Memory B cell (primary cell): Measurements from ENCODE around the gene IPPK.
"Not testable (repeated sequence)": the region's sequence is repeated elsewhere in the genome, so short reads cannot be mapped to it uniquely, and the experiment has no call there.

ENCODE experiments used
- ATAC-seq: fragments of 150-1000 bp; cut with Tn5 transposase; 2 replicates; pipeline ENCODE4 v1.10.0; 2021; ENCODE audit warnings: low read depth, mild to moderate bottlenecking, moderate library complexity
- DNase-seq, 2 donors: peaks; one replicate each; pipeline ENCODE4 v3.0.0; 2022; ENCODE audit warnings: low spot score in 2 of 2
- H3K27ac Mint-ChIP-seq: one replicate; pipeline ENCODE4 v1.8.0; 2022; ENCODE audit warnings: mild to moderate bottlenecking, moderate library complexity, mixed read lengths
- H3K27me3 Mint-ChIP-seq: one replicate; pipeline ENCODE4 v1.8.0; 2022; ENCODE audit warnings: mixed read lengths
- H3K36me3 Mint-ChIP-seq: one replicate; pipeline ENCODE4 v1.8.0; 2022; ENCODE audit warnings: mild to moderate bottlenecking, mixed read lengths
- H3K4me1 Mint-ChIP-seq: one replicate; pipeline ENCODE4 v1.8.0; 2022; ENCODE audit warnings: mixed read lengths
- H3K4me3 Mint-ChIP-seq: one replicate; pipeline ENCODE4 v1.8.0; 2022; ENCODE audit warnings: mild to moderate bottlenecking, moderate library complexity, mixed read lengths
- H3K9me3 Mint-ChIP-seq: one replicate; pipeline ENCODE4 v1.8.0; 2022; ENCODE audit warnings: mixed read lengths

Gene IPPK

GRCh38 chr9:92602413-92602812, 67.5 kb downstream of the IPPK start:
- no peaks in the 10 kb centered on the region for H3K27me3 Mint-ChIP-seq
- H3K9me3 Mint-ChIP-seq = peaks cover 9% of the 10 kb centered on the region
- no peak overlapping the region for H3K27ac Mint-ChIP-seq
- no peaks in the 10 kb centered on the region for H3K4me1 Mint-ChIP-seq
- ATAC-seq = no peak
- no peak overlapping the region for H3K4me3 Mint-ChIP-seq
- no peak for DNase-seq
- H3K36me3 Mint-ChIP-seq = peaks cover 8% of the 10 kb centered on the region

- Mint-ChIP-seq H3K4me3 (no peak overlapping the region), H3K27ac (no peak overlapping the region), H3K36me3 (peaks cover 8% of the 10 kb centered on the region), H3K4me1 (no peaks in the 10 kb centered on the region), H3K27me3 (no peaks in the 10 kb centered on the region), H3K9me3 (peaks cover 9% of the 10 kb centered on the region)
- DNase-seq = no peak
- ATAC-seq = no peak
Observed at GRCh38 chr9:92601451-92601850, 68.5 kb downstream of the IPPK start.

GRCh38 chr9:92600462-92601261, 69.3 kb downstream of the IPPK start:
- DNase-seq (no peak), ATAC-seq (no peak)
- Mint-ChIP-seq H3K27me3 (no peaks in the 10 kb centered on the region), H3K27ac (no peak overlapping the region), H3K36me3 (peaks cover 8% of the 10 kb centered on the region), H3K4me3 (no peak overlapping the region), H3K9me3 (peaks cover 9% of the 10 kb centered on the region), H3K4me1 (no peaks in the 10 kb centered on the region)

GRCh38 chr9:92599938-92600461, 69.9 kb downstream of the IPPK start:
- DNase-seq (no peak), ATAC-seq (no peak)
- H3K36me3 Mint-ChIP-seq = peaks cover 8% of the 10 kb centered on the region
- H3K9me3 Mint-ChIP-seq = peaks cover 9% of the 10 kb centered on the region
- H3K4me3 Mint-ChIP-seq = no peak overlapping the region
- H3K27me3 Mint-ChIP-seq = no peaks in the 10 kb centered on the region
- H3K27ac Mint-ChIP-seq = no peak overlapping the region
- H3K4me1 Mint-ChIP-seq = no peaks in the 10 kb centered on the region

GRCh38 chr9:92598382-92598781, 71.5 kb downstream of the IPPK start:
- H3K27ac Mint-ChIP-seq = no peak overlapping the region
- peaks cover 2% of the 10 kb centered on the region for H3K9me3 Mint-ChIP-seq
- DNase-seq (no peak), ATAC-seq (no peak)
- no peaks in the 10 kb centered on the region for H3K4me1 Mint-ChIP-seq
- H3K36me3 Mint-ChIP-seq = peaks cover 2% of the 10 kb centered on the region
- H3K27me3 Mint-ChIP-seq = no peaks in the 10 kb centered on the region
- H3K4me3 Mint-ChIP-seq = no peak overlapping the region

- no peaks in the 10 kb centered on the region for H3K9me3 Mint-ChIP-seq
- no peaks in the 10 kb centered on the region for H3K27me3 Mint-ChIP-seq
- no peaks in the 10 kb centered on the region for H3K4me1 Mint-ChIP-seq
- no peak overlapping the region for H3K27ac Mint-ChIP-seq
- DNase-seq (no peak), ATAC-seq (no peak)
- no peaks in the 10 kb centered on the region for H3K36me3 Mint-ChIP-seq
- no peak overlapping the region for H3K4me3 Mint-ChIP-seq
Observed at GRCh38 chr9:92595930-92596329, 74.0 kb downstream of the IPPK start.

- DNase-seq, H3K4me3 Mint-ChIP-seq, H3K27me3 Mint-ChIP-seq, H3K4me1 Mint-ChIP-seq, H3K36me3 Mint-ChIP-seq, H3K27ac Mint-ChIP-seq, H3K9me3 Mint-ChIP-seq, ATAC-seq: not testable (repeated sequence)
Observed at GRCh38 chr9:92595075-92595474, 74.9 kb downstream of the IPPK start.

GRCh38 chr9:92592946-92593861, 76.7 kb downstream of the IPPK start:
- DNase-seq (no peak), ATAC-seq (no peak)
- Mint-ChIP-seq H3K27ac (no peak overlapping the region), H3K27me3 (no peaks in the 10 kb centered on the region), H3K4me1 (no peaks in the 10 kb centered on the region), H3K4me3 (no peak overlapping the region), H3K36me3 (no peaks in the 10 kb centered on the region), H3K9me3 (no peaks in the 10 kb centered on the region)

- Mint-ChIP-seq H3K27me3 (no peaks in the 10 kb centered on the region), H3K36me3 (no peaks in the 10 kb centered on the region), H3K4me3 (no peak overlapping the region), H3K9me3 (no peaks in the 10 kb centered on the region), H3K4me1 (no peaks in the 10 kb centered on the region), H3K27ac (no peak overlapping the region)
- no peak for DNase-seq
- no peak for ATAC-seq
Observed at GRCh38 chr9:92592537-92592936, 77.4 kb downstream of the IPPK start.

- Mint-ChIP-seq H3K36me3 (peaks cover 6% of the 10 kb centered on the region), H3K9me3 (peaks cover 6% of the 10 kb centered on the region), H3K27ac (no peak overlapping the region), H3K27me3 (no peaks in the 10 kb centered on the region), H3K4me1 (no peaks in the 10 kb centered on the region), H3K4me3 (no peak overlapping the region)
- DNase-seq (no peak), ATAC-seq (no peak)
Observed at GRCh38 chr9:92590377-92590776, 79.6 kb downstream of the IPPK start.

GRCh38 chr9:92589923-92590322, 80.0 kb downstream of the IPPK start:
- Mint-ChIP-seq H3K27ac (no peak overlapping the region), H3K27me3 (no peaks in the 10 kb centered on the region), H3K9me3 (peaks cover 6% of the 10 kb centered on the region), H3K4me1 (no peaks in the 10 kb centered on the region), H3K36me3 (peaks cover 6% of the 10 kb centered on the region), H3K4me3 (no peak overlapping the region)
- no peak for DNase-seq
- ATAC-seq = no peak

- Mint-ChIP-seq H3K27ac (no peak overlapping the region), H3K27me3 (no peaks in the 10 kb centered on the region), H3K36me3 (peaks cover 5% of the 10 kb centered on the region), H3K4me3 (no peak overlapping the region), H3K9me3 (peaks cover 5% of the 10 kb centered on the region), H3K4me1 (no peaks in the 10 kb centered on the region)
- no peak for ATAC-seq
- DNase-seq = no peak
Observed at GRCh38 chr9:92576175-92576574, 93.8 kb downstream of the IPPK start.

GRCh38 chr9:92573612-92574011, 96.3 kb downstream of the IPPK start:
- not testable (repeated sequence) for H3K9me3 Mint-ChIP-seq, H3K4me1 Mint-ChIP-seq, ATAC-seq, DNase-seq, H3K27ac Mint-ChIP-seq, H3K27me3 Mint-ChIP-seq, H3K4me3 Mint-ChIP-seq, H3K36me3 Mint-ChIP-seq

GRCh38 chr9:92571871-92572270, 98.1 kb downstream of the IPPK start:
- not testable (repeated sequence) for H3K4me3 Mint-ChIP-seq, H3K27ac Mint-ChIP-seq, H3K9me3 Mint-ChIP-seq, H3K4me1 Mint-ChIP-seq, ATAC-seq, H3K27me3 Mint-ChIP-seq, DNase-seq, H3K36me3 Mint-ChIP-seq
